ACC112 (cell line): ENCODE measurements around the gene KRT37.

Experiments used
- H2AFZ ChIP-seq: fragments of 200-600 bp; sonication (generic); one replicate; pipeline ENCODE4 v1.6.0; 2017; ENCODE audit warnings: antibody characterized with exemption, low read length; ENCODE audit not compliant: unreplicated experiment
- H3K27ac ChIP-seq: fragments of 200-600 bp; sonication (generic); 2 replicates; pipeline ENCODE4 v1.5.1; 2014; ENCODE audit warnings: low read depth, mild to moderate bottlenecking, antibody characterized with exemption, low read length, moderate library complexity
- H3K27me3 ChIP-seq: fragments of 200-600 bp; sonication (generic); 2 replicates; pipeline ENCODE4 v1.6.1; 2014; ENCODE audit warnings: mild to moderate bottlenecking, antibody characterized with exemption, low read length, moderate library complexity, mixed read lengths; ENCODE audit not compliant: insufficient read depth
- H3K36me3 ChIP-seq: fragments of 200-600 bp; sonication (generic); 2 replicates; pipeline ENCODE4 v1.6.1; 2016; ENCODE audit warnings: mild to moderate bottlenecking, antibody characterized with exemption, low read length, moderate library complexity, mixed read lengths; ENCODE audit not compliant: insufficient read depth
- H3K4me1 ChIP-seq: fragments of 200-600 bp; sonication (generic); one replicate; pipeline ENCODE4 v1.6.1; 2016; ENCODE audit warnings: low read length, mixed read lengths; ENCODE audit not compliant: insufficient read depth, unreplicated experiment, control insufficient read depth
- H3K4me3 ChIP-seq: fragments of 200-600 bp; sonication (generic); 2 replicates; pipeline ENCODE4 v1.5.1; 2014; ENCODE audit warnings: mild to moderate bottlenecking, low read depth, low read length
- H3K79me2 ChIP-seq: fragments of 200-600 bp; sonication (generic); one replicate; pipeline ENCODE4 v1.6.0; 2016; ENCODE audit warnings: low read length; ENCODE audit not compliant: control insufficient read depth, unreplicated experiment, insufficient read depth

Gene KRT37

GRCh38 chr17:41453066-41453465, 28.7 kb upstream of the KRT37 start:
- Histone ChIP-seq H3K36me3 (no peaks in the 10 kb centered on the region), H3K4me3 (no peak overlapping the region), H3K27me3 (peaks cover 9% of the 10 kb centered on the region; the same call in 1 of the 2 replicates), H3K79me2 (no peaks in the 10 kb centered on the region), H3K4me1 (peaks cover 5% of the 10 kb centered on the region), H2AFZ (no peak overlapping the region), H3K27ac (no peak overlapping the region)

- Histone ChIP-seq H2AFZ (no peak overlapping the region), H3K27ac (no peak overlapping the region), H3K4me1 (peaks cover 5% of the 10 kb centered on the region), H3K79me2 (no peaks in the 10 kb centered on the region), H3K4me3 (no peak overlapping the region), H3K36me3 (no peaks in the 10 kb centered on the region), H3K27me3 (peaks cover 9% of the 10 kb centered on the region; the same call in 1 of the 2 replicates)
These were observed 27.9 kb upstream of the KRT37 start for GRCh38 chr17:41452281-41452680.

GRCh38 chr17:41451154-41451728, 26.9 kb upstream of the KRT37 start:
- peaks cover 9% of the 10 kb centered on the region; the same call in 1 of the 2 replicates for H3K27me3 ChIP-seq
- H3K4me3 ChIP-seq = no peak overlapping the region
- H3K36me3 ChIP-seq = no peaks in the 10 kb centered on the region
- no peak overlapping the region for H2AFZ ChIP-seq
- H3K79me2 ChIP-seq = no peaks in the 10 kb centered on the region
- peaks cover 14% of the 10 kb centered on the region for H3K4me1 ChIP-seq
- H3K27ac ChIP-seq = no peak overlapping the region

GRCh38 chr17:41449008-41449407, 24.6 kb upstream of the KRT37 start:
- H2AFZ ChIP-seq = no peak overlapping the region
- H3K27me3 ChIP-seq = peaks cover 8% of the 10 kb centered on the region; the same call in 1 of the 2 replicates
- H3K4me3 ChIP-seq = no peak overlapping the region
- H3K36me3 ChIP-seq = no peaks in the 10 kb centered on the region
- H3K4me1 ChIP-seq = peaks cover 10% of the 10 kb centered on the region
- no peaks in the 10 kb centered on the region for H3K79me2 ChIP-seq
- H3K27ac ChIP-seq = no peak overlapping the region

GRCh38 chr17:41448506-41448905, 24.1 kb upstream of the KRT37 start:
- no peaks in the 10 kb centered on the region for H3K36me3 ChIP-seq
- no peak overlapping the region for H2AFZ ChIP-seq
- no peaks in the 10 kb centered on the region for H3K79me2 ChIP-seq
- H3K4me3 ChIP-seq = no peak overlapping the region
- H3K4me1 ChIP-seq = peaks cover 10% of the 10 kb centered on the region
- no peak overlapping the region for H3K27ac ChIP-seq
- 0 out of 2 replicates have a peak, but pooled peaks cover 5% of the 10 kb centered on the region for H3K27me3 ChIP-seq

GRCh38 chr17:41446806-41447205, 22.4 kb upstream of the KRT37 start:
- Histone ChIP-seq H3K27ac (peak overlapping the region; percentile 69), H3K36me3 (no peaks in the 10 kb centered on the region)

GRCh38 chr17:41444640-41445039, 20.3 kb upstream of the KRT37 start:
- Histone ChIP-seq H2AFZ (no peak overlapping the region), H3K27me3 (no peaks in the 10 kb centered on the region), H3K79me2 (no peaks in the 10 kb centered on the region), H3K4me1 (peaks cover 18% of the 10 kb centered on the region), H3K27ac (no peak overlapping the region), H3K4me3 (no peak overlapping the region), H3K36me3 (no peaks in the 10 kb centered on the region)

More at GRCh38 chr17:41446806-41447205, 22.4 kb upstream of the KRT37 start:
- H3K79me2 ChIP-seq = no peaks in the 10 kb centered on the region
- no peak overlapping the region for H3K4me3 ChIP-seq
- peak overlapping the region; percentile 76 for H2AFZ ChIP-seq
- H3K4me1 ChIP-seq = peaks cover 18% of the 10 kb centered on the region
- 0 out of 2 replicates have a peak, but pooled peaks cover 5% of the 10 kb centered on the region for H3K27me3 ChIP-seq

GRCh38 chr17:41444186-41444585, 19.8 kb upstream of the KRT37 start:
- Histone ChIP-seq H3K27ac (no peak overlapping the region), H2AFZ (no peak overlapping the region), H3K79me2 (no peaks in the 10 kb centered on the region), H3K36me3 (no peaks in the 10 kb centered on the region), H3K4me1 (peaks cover 18% of the 10 kb centered on the region), H3K27me3 (no peaks in the 10 kb centered on the region), H3K4me3 (no peak overlapping the region)

GRCh38 chr17:41442739-41443138, 18.4 kb upstream of the KRT37 start:
- Histone ChIP-seq H3K79me2 (no peaks in the 10 kb centered on the region), H3K27ac (no peak overlapping the region), H3K27me3 (no peaks in the 10 kb centered on the region), H3K4me3 (no peak overlapping the region), H2AFZ (no peak overlapping the region), H3K36me3 (no peaks in the 10 kb centered on the region), H3K4me1 (peaks cover 18% of the 10 kb centered on the region)

- no peaks in the 10 kb centered on the region for H3K36me3 ChIP-seq
- H3K4me3 ChIP-seq = no peak within 1 kb of the TSS
- H3K4me1 ChIP-seq = peaks cover 8% of the 10 kb centered on the region
- no peak within 1 kb of the TSS for H2AFZ ChIP-seq
- no peak within 1 kb of the TSS for H3K27ac ChIP-seq
- no peaks in the 10 kb centered on the region for H3K27me3 ChIP-seq
- no peaks in the 10 kb centered on the region for H3K79me2 ChIP-seq
These were observed 16.2 kb upstream of the KRT37 start, which contains the start of gene KRT38 for GRCh38 chr17:41440531-41441033. TSS of gene KRT38 (minus strand) at chr17:41440983. CDS start at chr17:41440921, 62 bp downstream.

GRCh38 chr17:41439375-41439774, 15.0 kb upstream of the KRT37 start:
- H3K79me2 ChIP-seq = no peaks in the 10 kb centered on the region
- H3K36me3 ChIP-seq = no peaks in the 10 kb centered on the region
- H2AFZ ChIP-seq = no peak overlapping the region
- no peaks in the 10 kb centered on the region for H3K27me3 ChIP-seq
- H3K4me3 ChIP-seq = no peak overlapping the region
- H3K4me1 ChIP-seq = peaks cover 8% of the 10 kb centered on the region
- no peak overlapping the region for H3K27ac ChIP-seq
